Hepatocyte (in vitro differentiated cells): ENCODE results near the gene PRSS48.

Experiments used
- EZH2 ChIP-seq: fragments of 200-600 bp; sonication (generic); IDR thresholded peaks from 2 replicates; pipeline ENCODE4 v1.6.1; 2016; ENCODE audit warnings: antibody characterized with exemption, mild to moderate bottlenecking, borderline replicate concordance
- EZH2phosphoT487 ChIP-seq: fragments of 200-600 bp; sonication (generic); IDR thresholded peaks from one replicate; pipeline ENCODE4 v1.6.1; 2018; ENCODE audit warnings: antibody characterized with exemption, mild to moderate bottlenecking, low read depth, moderate library complexity; ENCODE audit not compliant: unreplicated experiment, severe bottlenecking
- TF ChIP-seq, protein P1 (sequence below): fragments of 200-600 bp; sonication (generic); IDR thresholded peaks from 2 replicates; pipeline ENCODE4 v1.5.1; 2016; ENCODE audit warnings: antibody characterized with exemption, mild to moderate bottlenecking; ENCODE audit not compliant: poor library complexity

DNA sequence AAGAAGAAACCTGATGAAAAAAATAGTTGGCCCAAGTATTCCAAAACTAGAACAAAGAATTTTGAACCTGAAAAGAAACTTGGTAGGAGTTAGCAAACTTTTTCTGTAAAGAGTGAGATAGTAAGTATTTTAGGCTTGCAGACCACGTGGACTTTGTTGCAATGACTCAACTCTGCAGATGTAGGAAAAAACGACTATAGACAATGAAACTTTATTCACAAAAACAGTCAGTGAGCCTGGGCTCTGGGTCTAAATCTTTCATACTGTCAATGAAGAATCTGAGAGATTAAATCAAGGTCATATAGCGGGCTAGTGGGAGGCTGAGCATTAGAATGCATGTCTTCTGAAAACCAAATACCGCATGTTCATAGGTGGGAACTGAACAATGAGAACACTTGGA is 25.5 kb downstream of the PRSS48 start:
- TF ChIP-seq, protein P1, sequence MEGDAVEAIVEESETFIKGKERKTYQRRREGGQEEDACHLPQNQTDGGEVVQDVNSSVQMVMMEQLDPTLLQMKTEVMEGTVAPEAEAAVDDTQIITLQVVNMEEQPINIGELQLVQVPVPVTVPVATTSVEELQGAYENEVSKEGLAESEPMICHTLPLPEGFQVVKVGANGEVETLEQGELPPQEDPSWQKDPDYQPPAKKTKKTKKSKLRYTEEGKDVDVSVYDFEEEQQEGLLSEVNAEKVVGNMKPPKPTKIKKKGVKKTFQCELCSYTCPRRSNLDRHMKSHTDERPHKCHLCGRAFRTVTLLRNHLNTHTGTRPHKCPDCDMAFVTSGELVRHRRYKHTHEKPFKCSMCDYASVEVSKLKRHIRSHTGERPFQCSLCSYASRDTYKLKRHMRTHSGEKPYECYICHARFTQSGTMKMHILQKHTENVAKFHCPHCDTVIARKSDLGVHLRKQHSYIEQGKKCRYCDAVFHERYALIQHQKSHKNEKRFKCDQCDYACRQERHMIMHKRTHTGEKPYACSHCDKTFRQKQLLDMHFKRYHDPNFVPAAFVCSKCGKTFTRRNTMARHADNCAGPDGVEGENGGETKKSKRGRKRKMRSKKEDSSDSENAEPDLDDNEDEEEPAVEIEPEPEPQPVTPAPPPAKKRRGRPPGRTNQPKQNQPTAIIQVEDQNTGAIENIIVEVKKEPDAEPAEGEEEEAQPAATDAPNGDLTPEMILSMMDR, result no peak
- TF ChIP-seq EZH2 (no peak), EZH2phosphoT487 (no peak)
